ENCODE measurements around the gene ACOT13. TPM values are rescaled to one million over a fixed set of nuclear protein-coding genes. Genes with fewer than 3 reads are reported as not detected.
"Not testable (repeated sequence)": the region's sequence is repeated elsewhere in the genome, so short reads cannot be mapped to it uniquely, and the experiment has no call there.

Gene ACOT13
- total RNA-seq, 2 donors from 2014 or later = 2.6 to 3.4 TPM

DNA sequence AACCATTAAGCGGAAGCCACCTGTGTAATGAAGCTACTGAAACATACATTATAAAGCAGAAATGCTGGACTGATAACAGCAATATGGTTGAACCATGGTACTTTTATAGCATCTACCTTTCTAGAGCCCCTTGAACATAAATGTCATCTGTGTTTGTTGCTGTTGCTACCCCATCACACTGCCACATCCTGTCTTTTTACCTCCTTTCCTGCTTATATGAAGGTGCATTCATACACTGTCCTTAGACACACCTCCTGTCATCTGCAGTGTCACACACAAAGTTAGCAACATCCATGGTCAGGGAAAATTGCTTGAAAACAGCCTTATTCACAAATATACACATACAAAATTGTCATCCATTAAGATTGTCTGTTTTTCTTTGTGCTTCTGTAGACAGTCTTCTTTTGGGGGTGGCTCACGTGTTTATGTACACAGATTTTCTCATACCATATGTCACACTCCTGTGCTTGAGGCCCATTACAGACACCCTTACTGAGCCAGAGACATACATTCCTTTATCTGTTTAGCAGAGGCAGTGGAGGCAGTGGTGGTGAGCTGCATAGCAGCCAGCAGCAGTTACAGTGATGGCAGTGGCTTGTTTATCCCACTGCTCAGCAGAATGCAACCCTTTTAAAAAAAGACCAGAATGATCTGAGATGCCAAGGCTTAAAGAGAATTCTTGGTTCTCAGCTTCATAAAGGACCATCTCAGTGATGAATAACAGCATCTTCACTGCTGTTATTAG, 26.1 kb downstream of the ACOT13 start:
- WGBS, 2 donors = 77 to 83% methylated on average over 2 of the region's 2 CpGs
- Histone ChIP-seq H3K36me3 (replicated peaks in 1 of 2; ENCODE audit: insufficient read depth in 1 of 2, low read depth in 2 of 2) (no peaks in the 10 kb centered on the region), H3K4me3 (no peak overlapping the region), H3K27ac (no peak overlapping the region), H3K9me3 (no peaks in the 10 kb centered on the region), H3K27me3 (no peaks in the 10 kb centered on the region), H3K4me1 (no peaks in the 10 kb centered on the region)
- TF ChIP-seq POLR2A (IDR thresholded peaks at IDR 0.05) (no peak), CTCF (IDR thresholded peaks at IDR 0.05) (no peak)
- intact Hi-C loops (cut with DNase I) = loop anchor here (5.0 kb wide), 1 partner anchor 106 kb away; no protein-coding TSS in a partner anchor
- no peak for DNase-seq
- ATAC-seq = no peak

DNA sequence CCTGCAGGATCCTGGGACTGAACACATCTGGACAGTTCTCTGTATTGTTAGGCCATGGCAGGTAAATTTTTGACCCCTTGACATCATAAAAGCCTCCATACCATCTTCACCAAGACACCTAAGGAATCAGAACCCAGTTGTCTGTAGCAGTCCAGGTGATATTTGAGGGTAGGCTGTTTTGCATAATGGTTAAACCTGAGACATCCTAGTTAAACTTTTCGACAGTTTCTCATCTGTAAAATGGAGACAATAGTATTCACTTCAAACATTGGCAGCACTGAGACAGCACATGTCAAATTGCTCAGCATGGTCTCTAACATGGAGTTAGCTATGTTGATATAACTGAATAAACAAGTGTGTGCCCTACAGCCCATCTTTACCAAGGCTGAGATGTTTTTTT, 27.3 kb downstream of the ACOT13 start:
- H3K4me1 ChIP-seq = no peaks in the 10 kb centered on the region
- no peaks in the 10 kb centered on the region for H3K36me3 ChIP-seq (replicated peaks in 1 of 2; ENCODE audit: insufficient read depth in 1 of 2, low read depth in 2 of 2)
- H3K27ac ChIP-seq = no peak overlapping the region
- no peaks in the 10 kb centered on the region for H3K9me3 ChIP-seq
- no peak for TF ChIP-seq CTCF (IDR thresholded peaks at IDR 0.05)
- TF ChIP-seq POLR2A (IDR thresholded peaks at IDR 0.05) = no peak
- intact Hi-C loops (cut with DNase I) = loop anchor here (5.0 kb wide), 1 partner anchor 107 kb away; no protein-coding TSS in a partner anchor
- 81 to 82% methylated on average over 1 of the region's 1 CpG for WGBS, 2 donors
- H3K27me3 ChIP-seq = no peaks in the 10 kb centered on the region
- ATAC-seq (no peak), DNase-seq (no peak)
- H3K4me3 ChIP-seq = no peak overlapping the region

DNA sequence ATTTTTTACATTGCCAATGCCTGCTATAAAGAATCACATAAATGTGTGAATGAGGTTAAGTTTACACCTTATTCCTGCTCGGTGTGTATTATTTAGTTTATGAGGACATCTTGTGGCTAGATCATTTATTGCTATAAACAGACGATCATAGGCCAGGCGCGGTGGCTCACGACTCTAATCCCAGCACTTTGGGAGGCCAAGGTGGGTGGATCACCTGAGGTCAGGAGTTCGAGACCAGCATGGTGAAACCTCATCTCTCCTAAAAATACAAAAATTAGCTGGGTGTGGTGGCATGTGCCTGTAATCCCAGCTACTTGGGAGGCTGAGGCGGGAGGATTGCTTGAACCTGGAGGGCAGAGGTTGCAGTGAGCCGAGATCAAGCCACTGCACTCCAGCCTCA, 28.8 kb downstream of the ACOT13 start:
- peak; percentile 50 to 63 (median 58) for DNase-seq
- intact Hi-C loops (cut with DNase I) = not testable (repeated sequence)

GRCh38 chr6:24696097-24696496, 29.2 kb downstream of the ACOT13 start:
- intact Hi-C loops (cut with DNase I) = no loop called here

More for the DNA sequence above, 28.8 kb downstream of the ACOT13 start:
- not testable (repeated sequence) for H3K9me3 ChIP-seq; H3K36me3 ChIP-seq (replicated peaks in 1 of 2; ENCODE audit: insufficient read depth in 1 of 2, low read depth in 2 of 2); H3K4me3 ChIP-seq; H3K27me3 ChIP-seq; H3K27ac ChIP-seq
- peak in 6 of 7 experiments; percentile 46 to 79 (median 72) for TF ChIP-seq CTCF (IDR thresholded peaks at IDR 0.05)
- H3K4me1 ChIP-seq = peaks cover 12% of the 10 kb centered on the region
- ATAC-seq = peak; percentile 83
- 24 to 25% methylated on average over 8 of the region's 8 CpGs for WGBS, 2 donors

More at GRCh38 chr6:24696097-24696496, 29.2 kb downstream of the ACOT13 start:
- Histone ChIP-seq H3K27ac (no peak overlapping the region), H3K36me3 (replicated peaks in 1 of 2; ENCODE audit: insufficient read depth in 1 of 2, low read depth in 2 of 2) (no peaks in the 10 kb centered on the region), H3K9me3 (no peaks in the 10 kb centered on the region), H3K27me3 (no peaks in the 10 kb centered on the region), H3K4me3 (no peak overlapping the region), H3K4me1 (peaks cover 12% of the 10 kb centered on the region)
- 77 to 84% methylated on average over 2 of the region's 2 CpGs for WGBS, 2 donors
- no peak for DNase-seq
- TF ChIP-seq CTCF (IDR thresholded peaks at IDR 0.05) (no peak), POLR2A (IDR thresholded peaks at IDR 0.05) (no peak)
- no peak for ATAC-seq
